BJ (cell line): ENCODE measurements around the gene KCTD6. TPM values are rescaled to one million over a fixed set of nuclear protein-coding genes. Genes with fewer than 3 reads are reported as not detected.

Source experiments
- CTCF ChIA-PET: fragments of 350-600 bp; formaldehyde crosslinking; extraction: SDS; loops from one replicate; lab custom pipeline; 2021; ENCODE audit warnings: antibody characterized with exemption, inconsistent platforms; lab: Yijun Ruan, JAX
- POLR2A ChIA-PET: fragments of 300-600 bp; sonication (Branson Sonifier 250); formaldehyde crosslinking; extraction: SDS; loops from one replicate; lab custom pipeline; 2021; ENCODE audit warnings: antibody characterized with exemption; lab: Charles Lee
- DNase-seq: peaks from one replicate; pipeline ENCODE4 v3.0.0-alpha.2; 2011; ENCODE audit warnings: low read depth
- H3K27me3 ChIP-seq: 2 replicates; pipeline ENCODE4 v1.6.0; 2011; ENCODE audit warnings: low read length; ENCODE audit not compliant: control insufficient read depth, insufficient read depth
- H3K36me3 ChIP-seq: 2 replicates; pipeline ENCODE4 v1.5.1; 2011; ENCODE audit warnings: low read length; ENCODE audit not compliant: control insufficient read depth, insufficient read depth
- H3K4me3 ChIP-seq: 2 replicates; pipeline ENCODE4 v1.5.1; 2011; ENCODE audit warnings: low read depth, mild to moderate bottlenecking, control low read depth, low read length
- CTCF ChIP-seq: IDR thresholded peaks from 2 replicates; pipeline ENCODE4 v1.5.1; 2011; ENCODE audit warnings: low read depth, mild to moderate bottlenecking, control low read depth, inconsistent platforms, low read length, moderate library complexity; ENCODE audit not compliant: insufficient read depth
- polyA plus RNA-seq: library from polyadenylated mRNA; depleted of rRNA; stranded (reverse); fragments of >200 nt; gene quantifications from 2 replicates; pipeline ENCODE4 v1.2.3, GENCODE V29; 2011; rRNA removed

KCTD6 gene
- polyA plus RNA-seq, 1 experiment, result 5.1 TPM

- CTCF ChIA-PET, result interaction anchor here (1.0 to 1.6 kb wide), 3 partner anchors 9 to 78 kb away, joined by 3 to 5 read pairs (median 5); no protein-coding TSS in a partner anchor
- H3K4me3 ChIP-seq, result no peak overlapping the region
- TF ChIP-seq CTCF, result no peak
- no peaks in the 10 kb centered on the region for H3K27me3 ChIP-seq
- no peak for DNase-seq
- POLR2A ChIA-PET, result no interaction called here
- H3K36me3 ChIP-seq, result no peaks in the 10 kb centered on the region
Measured at GRCh38 chr3:58551636-58552180, 59.8 kb downstream of the KCTD6 start.

Other genes starting within 250 kb of the KCTD6 start
- 10.9 and 13.3 TPM in 2 replicates for gene RPP14, start 185.9 kb upstream of the KCTD6 start, polyA plus RNA-seq
- gene HTD2, start 185.6 kb upstream of the KCTD6 start, polyA plus RNA-seq, result 5.2 and 8.3 TPM in 2 replicates
- 36.4 and 38.9 TPM in 2 replicates for gene PXK, start 159.2 kb upstream of the KCTD6 start, polyA plus RNA-seq
- 86.1 and 99.6 TPM in 2 replicates for gene PDHB, start 58.3 kb upstream of the KCTD6 start, polyA plus RNA-seq
- gene ACOX2, start 45.1 kb downstream of the KCTD6 start, polyA plus RNA-seq, result 32.3 and 39.6 TPM in 2 replicates
- gene FAM107A, start 85.3 kb downstream of the KCTD6 start, polyA plus RNA-seq, result 0.05 and 0.11 TPM in 2 replicates
- not detected in 2 replicates for gene FAM3D, start 174.7 kb downstream of the KCTD6 start, polyA plus RNA-seq